ELR (cell line): ENCODE data around the gene MAP4K1.
"Not testable (repeated sequence)": the region's sequence is repeated elsewhere in the genome, so short reads cannot be mapped to it uniquely, and the experiment has no call there.

Source experiments
- DNase-seq: peaks from one replicate; pipeline ENCODE4 v3.0.0-alpha.2; 2015; ENCODE audit warnings: low read depth

MAP4K1 gene

GRCh38 chr19:38650911-38651584 lies 33.3 kb upstream of the MAP4K1 start:
- DNase-seq: peak; percentile 89

GRCh38 chr19:38650172-38650775 lies 32.5 kb upstream of the MAP4K1 start:
- DNase-seq: peak; percentile 54

- peak; percentile 48 for DNase-seq
Measured at GRCh38 chr19:38649305-38650171, 31.8 kb upstream of the MAP4K1 start.

GRCh38 chr19:38648769-38649304 lies 31.1 kb upstream of the MAP4K1 start:
- DNase-seq: no peak

- peak; percentile 18 for DNase-seq
Measured at GRCh38 chr19:38647966-38648768, 30.4 kb upstream of the MAP4K1 start.

- DNase-seq: peak; percentile 95
Measured at GRCh38 chr19:38647368-38647965, 29.7 kb upstream of the MAP4K1 start, which contains the start of gene ACTN4. TSS of gene ACTN4 (plus strand) at chr19:38647649. CDS start at chr19:38647746, 97 bp downstream.

GRCh38 chr19:38644719-38645118 lies 27.0 kb upstream of the MAP4K1 start:
- DNase-seq: peak; percentile 42

- DNase-seq: no peak
Measured at GRCh38 chr19:38642176-38642575, 24.4 kb upstream of the MAP4K1 start.

GRCh38 chr19:38640368-38640767 lies 22.6 kb upstream of the MAP4K1 start:
- no peak for DNase-seq

GRCh38 chr19:38639679-38640078 lies 21.9 kb upstream of the MAP4K1 start:
- DNase-seq: no peak

GRCh38 chr19:38638461-38638860 lies 20.7 kb upstream of the MAP4K1 start:
- no peak for DNase-seq

- DNase-seq: no peak
Measured at GRCh38 chr19:38635483-38636399, 18.0 kb upstream of the MAP4K1 start.

- peak; percentile 68 for DNase-seq
Measured at GRCh38 chr19:38634757-38635482, 17.2 kb upstream of the MAP4K1 start.

GRCh38 chr19:38632476-38633213 lies 14.9 kb upstream of the MAP4K1 start:
- DNase-seq: no peak

GRCh38 chr19:38631811-38632475 lies 14.2 kb upstream of the MAP4K1 start:
- DNase-seq: not testable (repeated sequence)

- DNase-seq: not testable (repeated sequence)
Measured at GRCh38 chr19:38631301-38631700, 13.5 kb upstream of the MAP4K1 start.

GRCh38 chr19:38629568-38629967 lies 11.8 kb upstream of the MAP4K1 start:
- DNase-seq: no peak

- DNase-seq: no peak
Measured at GRCh38 chr19:38626401-38626800, 8.6 kb upstream of the MAP4K1 start.
